ENCODE measurements around the gene STRA8. TPM values are rescaled to one million over a fixed set of nuclear protein-coding genes. Genes with fewer than 3 reads are reported as not detected.

Gene STRA8
- total and polyA plus RNA-seq, 2 donors from 2014 or later, result 0.43 TPM; not detected in 1

GRCh38 chr7:135215698-135216097 lies 17.9 kb upstream of the STRA8 start:
- peak overlapping the region; percentile 18 to 32 for H3K27ac ChIP-seq (ENCODE audit: low read depth in 2 of 2, low read length in 2 of 2)
- H3K9me3 ChIP-seq (ENCODE audit: control insufficient read depth in 2 of 3, insufficient read depth in 1 of 3, low read length in 3 of 3), result no peaks in the 10 kb centered on the region
- H3K9ac ChIP-seq (ENCODE audit: low read length in 3 of 3), result no peak overlapping the region
- intact Hi-C loops (cut with DNase I), result no loop called here
- H3K4me3 ChIP-seq (ENCODE audit: low read length in 3 of 3), result no peak overlapping the region
- no peaks in the 10 kb centered on the region for H3K27me3 ChIP-seq (ENCODE audit: control insufficient read depth, insufficient read depth, low read length)
- H3K36me3 ChIP-seq (ENCODE audit: control insufficient read depth in 2 of 3, insufficient read depth in 3 of 3, low read length in 3 of 3), result no peaks in the 10 kb centered on the region
- TF ChIP-seq CTCF (IDR thresholded peaks at IDR 0.05; ENCODE audit: borderline replicate concordance, extremely low read depth, insufficient read depth), result no peak
- FAIRE-seq (no peak), DNase-seq (no peak)
- H3K4me1 ChIP-seq (ENCODE audit: control insufficient read depth in 2 of 3, insufficient read depth in 2 of 3, low read depth in 1 of 3, low read length in 3 of 3), result peaks cover 7 to 9% (median 8%) of the 10 kb centered on the region in 3 donors

GRCh38 chr7:135217645-135218509 lies 15.8 kb upstream of the STRA8 start:
- Histone ChIP-seq H3K4me1 (ENCODE audit: control insufficient read depth in 2 of 3, insufficient read depth in 2 of 3, low read depth in 1 of 3, low read length in 3 of 3) (peaks cover 7 to 9% (median 8%) of the 10 kb centered on the region in 3 donors), H3K27me3 (ENCODE audit: control insufficient read depth, insufficient read depth, low read length) (no peaks in the 10 kb centered on the region), H3K27ac (ENCODE audit: low read depth in 2 of 2, low read length in 2 of 2) (peak overlapping the region; percentile 68 to 79), H3K4me3 (ENCODE audit: low read length in 3 of 3) (peak overlapping the region in 2 of 3 donors; percentile 24 to 37), H3K36me3 (ENCODE audit: control insufficient read depth in 2 of 3, insufficient read depth in 3 of 3, low read length in 3 of 3) (no peaks in the 10 kb centered on the region), H3K9me3 (ENCODE audit: control insufficient read depth in 2 of 3, insufficient read depth in 1 of 3, low read length in 3 of 3) (no peaks in the 10 kb centered on the region), H3K9ac (ENCODE audit: low read length in 3 of 3) (peak overlapping the region in 1 of 3 donors; percentile 65)
- no peak for TF ChIP-seq CTCF (IDR thresholded peaks at IDR 0.05; ENCODE audit: borderline replicate concordance, extremely low read depth, insufficient read depth)
- FAIRE-seq (no peak), DNase-seq (peak in 2 of 5 donors; percentile 77 to 84)
- intact Hi-C loops (cut with DNase I), result no loop called here

DNA sequence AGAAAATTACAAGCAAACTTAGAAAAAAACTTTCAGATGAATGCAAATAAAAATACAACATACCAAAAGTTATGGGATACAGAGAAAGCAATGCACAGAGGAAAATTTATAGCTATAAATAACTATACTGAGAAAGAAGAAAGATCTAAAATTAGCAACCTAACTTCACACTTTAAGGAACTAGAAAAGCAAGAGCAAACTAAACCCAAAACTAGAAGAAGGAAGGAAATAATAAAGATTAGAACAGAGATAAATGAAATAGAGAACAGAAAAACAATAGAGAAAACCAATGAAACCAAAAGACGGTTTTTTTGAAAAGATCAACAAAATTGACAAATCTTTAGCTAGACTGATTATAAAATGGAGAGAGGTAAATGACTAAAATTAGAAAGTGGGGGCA lies 9.6 kb upstream of the STRA8 start:
- DNase-seq (no peak), FAIRE-seq (peak; percentile 74)
- no peak for TF ChIP-seq CTCF (IDR thresholded peaks at IDR 0.05; ENCODE audit: borderline replicate concordance, extremely low read depth, insufficient read depth)
- Histone ChIP-seq H3K4me1 (ENCODE audit: control insufficient read depth in 2 of 3, insufficient read depth in 2 of 3, low read depth in 1 of 3, low read length in 3 of 3) (no peaks in the 10 kb centered on the region), H3K4me3 (ENCODE audit: low read length in 3 of 3) (no peak overlapping the region), H3K36me3 (ENCODE audit: control insufficient read depth in 2 of 3, insufficient read depth in 3 of 3, low read length in 3 of 3) (no peaks in the 10 kb centered on the region), H3K9ac (ENCODE audit: low read length in 3 of 3) (no peak overlapping the region), H3K27me3 (ENCODE audit: control insufficient read depth, insufficient read depth, low read length) (no peaks in the 10 kb centered on the region), H3K27ac (ENCODE audit: low read depth in 2 of 2, low read length in 2 of 2) (no peak overlapping the region), H3K9me3 (ENCODE audit: control insufficient read depth in 2 of 3, insufficient read depth in 1 of 3, low read length in 3 of 3) (no peaks in the 10 kb centered on the region)
- intact Hi-C loops (cut with DNase I), result no loop called here
